ENCODE measurements around the gene RPS6KA5.

DNA sequence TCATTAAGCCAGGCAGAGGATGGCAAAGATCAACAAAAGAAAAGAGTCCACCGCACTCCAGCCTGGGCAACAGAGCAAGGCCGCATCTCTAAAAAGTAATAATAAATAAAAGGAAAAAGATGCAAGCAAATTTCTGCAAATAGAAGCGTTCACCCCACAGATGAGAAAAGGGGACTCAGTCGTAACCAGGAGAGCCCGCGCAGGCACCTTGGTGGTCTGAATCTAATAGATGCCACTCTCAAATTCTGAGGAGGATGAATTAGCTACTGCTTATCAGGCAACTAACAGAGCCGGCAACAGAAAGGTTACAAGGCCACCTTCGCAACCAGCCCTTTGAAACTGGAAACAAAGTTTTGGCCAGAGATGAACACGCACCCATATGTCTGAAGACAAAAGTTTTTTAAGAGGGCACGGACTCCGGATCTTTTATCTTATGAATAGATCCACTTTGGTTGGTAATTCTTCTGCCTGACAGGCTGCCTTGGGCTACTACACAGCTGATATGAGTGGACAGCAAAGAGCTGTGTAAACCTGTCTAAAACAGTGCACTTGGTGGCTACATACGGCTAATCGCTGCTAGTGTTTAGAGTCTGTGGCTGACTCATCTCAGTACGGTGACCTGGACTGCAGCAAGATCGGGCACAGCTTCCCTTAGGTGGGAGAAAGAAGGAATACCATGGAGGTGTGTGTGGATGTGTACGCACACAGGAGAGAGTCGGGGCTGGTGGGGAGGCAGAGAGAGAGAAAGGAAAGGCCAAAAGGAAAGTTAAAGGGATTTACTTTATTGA, 211.3 kb downstream of the RPS6KA5 start:
- TF ChIP-seq, protein P1, sequence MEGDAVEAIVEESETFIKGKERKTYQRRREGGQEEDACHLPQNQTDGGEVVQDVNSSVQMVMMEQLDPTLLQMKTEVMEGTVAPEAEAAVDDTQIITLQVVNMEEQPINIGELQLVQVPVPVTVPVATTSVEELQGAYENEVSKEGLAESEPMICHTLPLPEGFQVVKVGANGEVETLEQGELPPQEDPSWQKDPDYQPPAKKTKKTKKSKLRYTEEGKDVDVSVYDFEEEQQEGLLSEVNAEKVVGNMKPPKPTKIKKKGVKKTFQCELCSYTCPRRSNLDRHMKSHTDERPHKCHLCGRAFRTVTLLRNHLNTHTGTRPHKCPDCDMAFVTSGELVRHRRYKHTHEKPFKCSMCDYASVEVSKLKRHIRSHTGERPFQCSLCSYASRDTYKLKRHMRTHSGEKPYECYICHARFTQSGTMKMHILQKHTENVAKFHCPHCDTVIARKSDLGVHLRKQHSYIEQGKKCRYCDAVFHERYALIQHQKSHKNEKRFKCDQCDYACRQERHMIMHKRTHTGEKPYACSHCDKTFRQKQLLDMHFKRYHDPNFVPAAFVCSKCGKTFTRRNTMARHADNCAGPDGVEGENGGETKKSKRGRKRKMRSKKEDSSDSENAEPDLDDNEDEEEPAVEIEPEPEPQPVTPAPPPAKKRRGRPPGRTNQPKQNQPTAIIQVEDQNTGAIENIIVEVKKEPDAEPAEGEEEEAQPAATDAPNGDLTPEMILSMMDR (IDR thresholded peaks at IDR 0.05): no peak
- TF ChIP-seq POLR2A (IDR thresholded peaks at IDR 0.05): no peak
